Measurements from ENCODE around the gene LOXL1. TPM values are rescaled to one million over a fixed set of nuclear protein-coding genes. Genes with fewer than 3 reads are reported as not detected.
"Not testable (repeated sequence)": the region's sequence is repeated elsewhere in the genome, so short reads cannot be mapped to it uniquely, and the experiment has no call there.

Gene LOXL1
- total and polyA plus RNA-seq, 2 donors, result 6.6 to 6.7 TPM

GRCh38 chr15:73972984-73973682, 46.9 kb downstream of the LOXL1 start:
- DNase-seq (ENCODE audit: low read depth in 6 of 9, low spot score in 9 of 9), result peak in 8 of 9 donors; percentile 74 to 93 (median 88)
- no peak overlapping the region for H3K27ac ChIP-seq (ENCODE audit: low read depth in 1 of 2, low read length in 1 of 2)
- peak overlapping the region in 1 of 2 donors; percentile 18 for H3K4me3 ChIP-seq (ENCODE audit: low read length in 2 of 2)

GRCh38 chr15:73973683-73974200, 47.5 kb downstream of the LOXL1 start:
- H3K27ac ChIP-seq (ENCODE audit: low read depth in 1 of 2, low read length in 1 of 2); DNase-seq (ENCODE audit: low read depth in 6 of 9, low spot score in 9 of 9): not testable (repeated sequence)
- 96% methylated on average over 39 of the region's 39 CpGs for WGBS

More at GRCh38 chr15:73972984-73973682, 46.9 kb downstream of the LOXL1 start:
- 37% methylated on average over 26 of the region's 26 CpGs for WGBS
- H3K9me3 ChIP-seq (ENCODE audit: control insufficient read depth in 2 of 2, insufficient read depth in 1 of 2, low read length in 1 of 2), result peaks cover 0 to 10% of the 10 kb centered on the region in 2 donors
- H3K4me1 ChIP-seq (ENCODE audit: control insufficient read depth in 2 of 2, insufficient read depth in 2 of 2, low read length in 2 of 2), result peaks cover 10 to 32% of the 10 kb centered on the region in 2 donors
- no peaks in the 10 kb centered on the region for H3K36me3 ChIP-seq (ENCODE audit: control insufficient read depth in 2 of 2, insufficient read depth in 2 of 2, low read length in 1 of 2)
- no peaks in the 10 kb centered on the region for H3K27me3 ChIP-seq (ENCODE audit: control insufficient read depth in 2 of 2, insufficient read depth in 1 of 2, low read length in 1 of 2)

GRCh38 chr15:73975440-73976125, 49.3 kb downstream of the LOXL1 start:
- peaks cover 10 to 23% of the 10 kb centered on the region in 2 donors for H3K4me1 ChIP-seq (ENCODE audit: control insufficient read depth in 2 of 2, insufficient read depth in 2 of 2, low read length in 2 of 2)
- peak in 1 of 9 donors; percentile 53 for DNase-seq (ENCODE audit: low read depth in 6 of 9, low spot score in 9 of 9)
- H3K27me3 ChIP-seq (ENCODE audit: control insufficient read depth in 2 of 2, insufficient read depth in 1 of 2, low read length in 1 of 2); H3K36me3 ChIP-seq (ENCODE audit: control insufficient read depth in 2 of 2, insufficient read depth in 2 of 2, low read length in 1 of 2); H3K9me3 ChIP-seq (ENCODE audit: control insufficient read depth in 2 of 2, insufficient read depth in 1 of 2, low read length in 1 of 2); H3K4me3 ChIP-seq (ENCODE audit: low read length in 2 of 2); H3K27ac ChIP-seq (ENCODE audit: low read depth in 1 of 2, low read length in 1 of 2): not testable (repeated sequence)
- WGBS, result 33% methylated on average over 18 of the region's 18 CpGs

More at GRCh38 chr15:73973683-73974200, 47.5 kb downstream of the LOXL1 start:
- H3K9me3 ChIP-seq (ENCODE audit: control insufficient read depth in 2 of 2, insufficient read depth in 1 of 2, low read length in 1 of 2); H3K4me3 ChIP-seq (ENCODE audit: low read length in 2 of 2); H3K36me3 ChIP-seq (ENCODE audit: control insufficient read depth in 2 of 2, insufficient read depth in 2 of 2, low read length in 1 of 2); H3K27me3 ChIP-seq (ENCODE audit: control insufficient read depth in 2 of 2, insufficient read depth in 1 of 2, low read length in 1 of 2): not testable (repeated sequence)
- peaks cover 10 to 30% of the 10 kb centered on the region in 2 donors for H3K4me1 ChIP-seq (ENCODE audit: control insufficient read depth in 2 of 2, insufficient read depth in 2 of 2, low read length in 2 of 2)

GRCh38 chr15:73978896-73979295, 52.6 kb downstream of the LOXL1 start:
- Histone ChIP-seq H3K9me3 (ENCODE audit: control insufficient read depth in 2 of 2, insufficient read depth in 1 of 2, low read length in 1 of 2) (peaks cover 0 to 4% of the 10 kb centered on the region in 2 donors), H3K27ac (ENCODE audit: low read depth in 1 of 2, low read length in 1 of 2) (no peak overlapping the region), H3K27me3 (ENCODE audit: control insufficient read depth in 2 of 2, insufficient read depth in 1 of 2, low read length in 1 of 2) (no peaks in the 10 kb centered on the region), H3K4me3 (ENCODE audit: low read length in 2 of 2) (no peak overlapping the region), H3K4me1 (ENCODE audit: control insufficient read depth in 2 of 2, insufficient read depth in 2 of 2, low read length in 2 of 2) (peaks cover 22 to 41% of the 10 kb centered on the region in 2 donors), H3K36me3 (ENCODE audit: control insufficient read depth in 2 of 2, insufficient read depth in 2 of 2, low read length in 1 of 2) (peaks cover 7% of the 10 kb centered on the region in 2 donors)
- 95% methylated on average over 3 of the region's 3 CpGs for WGBS
- no peak for DNase-seq (ENCODE audit: low read depth in 6 of 9, low spot score in 9 of 9)

- WGBS, result 100% methylated on average over 1 of the region's 1 CpG
- H3K4me3 ChIP-seq (ENCODE audit: low read length in 2 of 2), result no peak overlapping the region
- H3K4me1 ChIP-seq (ENCODE audit: control insufficient read depth in 2 of 2, insufficient read depth in 2 of 2, low read length in 2 of 2), result peaks cover 28 to 46% of the 10 kb centered on the region in 2 donors
Measured at GRCh38 chr15:73979636-73980035, 53.4 kb downstream of the LOXL1 start.

GRCh38 chr15:73981761-73982221, 55.5 kb downstream of the LOXL1 start:
- peaks cover 33 to 54% of the 10 kb centered on the region in 2 donors for H3K4me1 ChIP-seq (ENCODE audit: control insufficient read depth in 2 of 2, insufficient read depth in 2 of 2, low read length in 2 of 2)
- WGBS, result 45% methylated on average over 5 of the region's 5 CpGs
- H3K27ac ChIP-seq (ENCODE audit: low read depth in 1 of 2, low read length in 1 of 2), result peak overlapping the region; percentile 84 to 87

More at GRCh38 chr15:73979636-73980035, 53.4 kb downstream of the LOXL1 start:
- peaks cover 0 to 4% of the 10 kb centered on the region in 2 donors for H3K9me3 ChIP-seq (ENCODE audit: control insufficient read depth in 2 of 2, insufficient read depth in 1 of 2, low read length in 1 of 2)
- DNase-seq (ENCODE audit: low read depth in 6 of 9, low spot score in 9 of 9), result no peak
- peak overlapping the region in 1 of 2 donors; percentile 11 for H3K27ac ChIP-seq (ENCODE audit: low read depth in 1 of 2, low read length in 1 of 2)
- no peaks in the 10 kb centered on the region for H3K27me3 ChIP-seq (ENCODE audit: control insufficient read depth in 2 of 2, insufficient read depth in 1 of 2, low read length in 1 of 2)
- peaks cover 9 to 12% of the 10 kb centered on the region in 2 donors for H3K36me3 ChIP-seq (ENCODE audit: control insufficient read depth in 2 of 2, insufficient read depth in 2 of 2, low read length in 1 of 2)

GRCh38 chr15:73982222-73982962, 56.1 kb downstream of the LOXL1 start:
- peaks cover 0 to 4% of the 10 kb centered on the region in 2 donors for H3K9me3 ChIP-seq (ENCODE audit: control insufficient read depth in 2 of 2, insufficient read depth in 1 of 2, low read length in 1 of 2)
- DNase-seq (ENCODE audit: low read depth in 6 of 9, low spot score in 9 of 9), result peak in 1 of 9 donors; percentile 54
- H3K27ac ChIP-seq (ENCODE audit: low read depth in 1 of 2, low read length in 1 of 2), result peak overlapping the region; percentile 84 to 87
- WGBS, result 25% methylated on average over 8 of the region's 8 CpGs
- no peaks in the 10 kb centered on the region for H3K27me3 ChIP-seq (ENCODE audit: control insufficient read depth in 2 of 2, insufficient read depth in 1 of 2, low read length in 1 of 2)
- H3K4me3 ChIP-seq (ENCODE audit: low read length in 2 of 2), result no peak overlapping the region
- peaks cover 33 to 59% of the 10 kb centered on the region in 2 donors for H3K4me1 ChIP-seq (ENCODE audit: control insufficient read depth in 2 of 2, insufficient read depth in 2 of 2, low read length in 2 of 2)
- H3K36me3 ChIP-seq (ENCODE audit: control insufficient read depth in 2 of 2, insufficient read depth in 2 of 2, low read length in 1 of 2), result peaks cover 17 to 24% of the 10 kb centered on the region in 2 donors

More at GRCh38 chr15:73981761-73982221, 55.5 kb downstream of the LOXL1 start:
- Histone ChIP-seq H3K36me3 (ENCODE audit: control insufficient read depth in 2 of 2, insufficient read depth in 2 of 2, low read length in 1 of 2) (peaks cover 15 to 18% of the 10 kb centered on the region in 2 donors), H3K4me3 (ENCODE audit: low read length in 2 of 2) (no peak overlapping the region), H3K27me3 (ENCODE audit: control insufficient read depth in 2 of 2, insufficient read depth in 1 of 2, low read length in 1 of 2) (no peaks in the 10 kb centered on the region), H3K9me3 (ENCODE audit: control insufficient read depth in 2 of 2, insufficient read depth in 1 of 2, low read length in 1 of 2) (peaks cover 0 to 4% of the 10 kb centered on the region in 2 donors)
- no peak for DNase-seq (ENCODE audit: low read depth in 6 of 9, low spot score in 9 of 9)

GRCh38 chr15:73983211-73983727, 57.0 kb downstream of the LOXL1 start:
- Histone ChIP-seq H3K27me3 (ENCODE audit: control insufficient read depth in 2 of 2, insufficient read depth in 1 of 2, low read length in 1 of 2) (no peaks in the 10 kb centered on the region), H3K27ac (ENCODE audit: low read depth in 1 of 2, low read length in 1 of 2) (peak overlapping the region; percentile 84 to 87), H3K4me3 (ENCODE audit: low read length in 2 of 2) (no peak overlapping the region), H3K36me3 (ENCODE audit: control insufficient read depth in 2 of 2, insufficient read depth in 2 of 2, low read length in 1 of 2) (peaks cover 23 to 31% of the 10 kb centered on the region in 2 donors), H3K4me1 (ENCODE audit: control insufficient read depth in 2 of 2, insufficient read depth in 2 of 2, low read length in 2 of 2) (peaks cover 33 to 63% of the 10 kb centered on the region in 2 donors), H3K9me3 (ENCODE audit: control insufficient read depth in 2 of 2, insufficient read depth in 1 of 2, low read length in 1 of 2) (peaks cover 0 to 4% of the 10 kb centered on the region in 2 donors)
- no peak for DNase-seq (ENCODE audit: low read depth in 6 of 9, low spot score in 9 of 9)
- 75% methylated on average over 10 of the region's 10 CpGs for WGBS

All from thymus (tissue), 11 donors.